Mammary epithelial cell (primary cell): ENCODE results near the gene GLCE.

Experiments used
- EZH2 ChIP-seq: IDR thresholded peaks from 2 replicates; pipeline ENCODE4 v1.6.1; 2012; ENCODE audit warnings: low read length, inconsistent platforms, borderline replicate concordance
- TF ChIP-seq, protein P1 (sequence below), 2 donors: IDR thresholded peaks in 1 of 2; conservative IDR thresholded peaks in 1 of 2; 2 replicates each; pipeline ENCODE4 v1.5.1; 2011 to 2012; ENCODE audit warnings: inconsistent platforms in 2 of 2, low read length in 2 of 2, mild to moderate bottlenecking in 2 of 2, control low read depth in 1 of 2, low read depth in 1 of 2; ENCODE audit not compliant: insufficient read depth in 1 of 2; ENCODE audit errors: extremely low read depth in 1 of 2

DNA sequence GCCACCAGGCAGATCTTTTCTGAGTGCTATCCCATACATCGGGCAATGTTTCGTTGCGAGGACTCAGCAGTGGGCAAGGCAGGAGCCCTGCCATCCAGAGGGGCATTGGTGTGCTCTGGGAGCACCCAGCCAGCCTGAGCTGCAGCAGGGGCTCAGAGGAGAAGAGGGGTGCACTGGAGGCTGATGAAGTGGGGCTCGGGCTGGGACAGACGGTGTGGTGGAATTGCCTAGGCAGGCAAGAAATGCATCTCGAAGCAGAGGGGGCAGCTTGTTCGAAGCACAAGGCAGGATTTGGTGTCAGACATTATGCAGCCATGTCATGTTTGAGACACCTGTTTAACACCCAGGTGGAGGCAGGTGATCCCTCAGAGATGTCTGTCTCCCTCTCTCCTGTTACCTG lies 157.6 kb downstream of the GLCE start:
- TF ChIP-seq, protein P1, sequence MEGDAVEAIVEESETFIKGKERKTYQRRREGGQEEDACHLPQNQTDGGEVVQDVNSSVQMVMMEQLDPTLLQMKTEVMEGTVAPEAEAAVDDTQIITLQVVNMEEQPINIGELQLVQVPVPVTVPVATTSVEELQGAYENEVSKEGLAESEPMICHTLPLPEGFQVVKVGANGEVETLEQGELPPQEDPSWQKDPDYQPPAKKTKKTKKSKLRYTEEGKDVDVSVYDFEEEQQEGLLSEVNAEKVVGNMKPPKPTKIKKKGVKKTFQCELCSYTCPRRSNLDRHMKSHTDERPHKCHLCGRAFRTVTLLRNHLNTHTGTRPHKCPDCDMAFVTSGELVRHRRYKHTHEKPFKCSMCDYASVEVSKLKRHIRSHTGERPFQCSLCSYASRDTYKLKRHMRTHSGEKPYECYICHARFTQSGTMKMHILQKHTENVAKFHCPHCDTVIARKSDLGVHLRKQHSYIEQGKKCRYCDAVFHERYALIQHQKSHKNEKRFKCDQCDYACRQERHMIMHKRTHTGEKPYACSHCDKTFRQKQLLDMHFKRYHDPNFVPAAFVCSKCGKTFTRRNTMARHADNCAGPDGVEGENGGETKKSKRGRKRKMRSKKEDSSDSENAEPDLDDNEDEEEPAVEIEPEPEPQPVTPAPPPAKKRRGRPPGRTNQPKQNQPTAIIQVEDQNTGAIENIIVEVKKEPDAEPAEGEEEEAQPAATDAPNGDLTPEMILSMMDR (conservative IDR thresholded peaks at IDR 0.05 in 1 of 2, IDR thresholded peaks at IDR 0.05 in 1 of 2; ENCODE audit: extremely low read depth in 1 of 2, insufficient read depth in 1 of 2, low read depth in 1 of 2, low read length in 2 of 2) = no peak
- no peak for TF ChIP-seq EZH2
